Astrocyte (in vitro differentiated cells and primary cell): ENCODE measurements around the gene PANX3.

ENCODE experiments used
- CTCF ChIP-seq: IDR thresholded peaks from 2 replicates; pipeline ENCODE4 v1.5.1; 2011; ENCODE audit warnings: low read depth, mild to moderate bottlenecking, inconsistent platforms, low read length, moderate library complexity; ENCODE audit not compliant: insufficient read depth
- EZH2 ChIP-seq: IDR thresholded peaks from 2 replicates; pipeline ENCODE4 v1.6.1; 2012; ENCODE audit warnings: mild to moderate bottlenecking, low read length, inconsistent platforms; ENCODE audit not compliant: insufficient read depth

- TF ChIP-seq CTCF (no peak), EZH2 (no peak)
Measured at GRCh38 chr11:124639186-124639585, 28.0 kb downstream of the PANX3 start.
